DMS114 treated with DMSO at 0.1 percent for 48 hours (cell line): ENCODE results near the gene CPA5.

Source experiments
- DNase-seq: peaks from one replicate; lab custom pipeline; 2025; ENCODE audit not compliant: unreplicated experiment; lab: John Stamatoyannopoulos, UW

Gene CPA5

GRCh38 chr7:130395421-130395820 lies 50.8 kb downstream of the CPA5 start:
- no peak for DNase-seq

GRCh38 chr7:130396109-130396508 lies 51.5 kb downstream of the CPA5 start:
- no peak for DNase-seq

- no peak for DNase-seq
These were observed 52.6 kb downstream of the CPA5 start for GRCh38 chr7:130397051-130397757.

DNA sequence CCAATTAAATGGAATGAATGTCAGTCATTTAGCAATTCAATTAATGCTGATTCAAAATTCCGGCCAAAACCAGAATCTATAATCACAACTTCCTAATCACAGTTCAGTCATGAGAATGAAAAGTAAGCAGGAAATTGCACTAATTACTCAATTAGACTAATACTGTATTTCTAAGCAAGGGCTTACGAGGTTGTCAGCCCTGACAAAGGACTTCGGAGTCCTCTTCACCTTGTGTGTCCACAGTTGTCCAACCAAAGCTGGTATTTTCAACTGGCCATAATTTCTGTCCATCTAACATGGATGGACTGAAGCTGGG lies 53.1 kb downstream of the CPA5 start:
- DNase-seq = no peak

GRCh38 chr7:130398526-130399090 lies 54.0 kb downstream of the CPA5 start:
- no peak for DNase-seq

- no peak for DNase-seq
These were observed 55.5 kb downstream of the CPA5 start for GRCh38 chr7:130400120-130400572.

DNA sequence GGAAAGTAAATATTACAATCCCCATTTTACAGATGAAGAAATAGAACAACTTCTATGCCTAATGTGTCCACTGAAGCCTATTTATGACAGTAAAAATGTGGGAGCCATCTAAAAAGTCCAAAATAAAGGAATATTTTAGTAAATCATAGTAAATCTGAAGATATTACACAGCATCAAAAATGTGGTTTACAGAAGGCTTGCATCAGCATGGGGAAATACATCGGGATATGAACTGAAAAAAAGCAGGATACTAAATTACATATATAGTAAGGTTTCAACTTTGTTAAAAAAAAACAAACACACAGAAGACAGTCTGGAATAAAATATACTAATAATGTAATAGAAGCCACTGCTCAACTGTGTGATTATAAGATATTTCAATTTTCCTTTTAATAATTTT lies 56.5 kb downstream of the CPA5 start:
- DNase-seq = no peak

DNA sequence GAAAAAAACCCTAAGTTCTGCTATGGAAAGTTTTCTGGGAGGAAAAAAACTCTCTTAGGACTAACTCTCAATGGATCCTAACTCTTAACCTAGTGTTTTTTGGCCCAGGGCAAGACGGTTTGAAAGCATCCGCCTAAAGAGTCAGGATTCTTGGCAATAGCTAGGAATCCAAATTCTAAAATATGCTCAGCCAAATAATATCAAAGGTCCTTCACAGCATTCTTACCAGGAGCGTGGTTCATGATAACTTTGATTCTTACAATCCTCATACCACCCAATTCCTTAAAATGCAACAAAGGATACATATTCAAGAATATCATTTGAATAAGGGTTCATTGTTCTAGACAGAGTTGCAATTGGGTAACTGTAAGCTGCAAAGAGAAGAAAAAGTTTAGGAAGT lies 57.0 kb downstream of the CPA5 start:
- DNase-seq = no peak

- no peak for DNase-seq
These were observed 60.4 kb downstream of the CPA5 start for GRCh38 chr7:130405003-130405402.

DNA sequence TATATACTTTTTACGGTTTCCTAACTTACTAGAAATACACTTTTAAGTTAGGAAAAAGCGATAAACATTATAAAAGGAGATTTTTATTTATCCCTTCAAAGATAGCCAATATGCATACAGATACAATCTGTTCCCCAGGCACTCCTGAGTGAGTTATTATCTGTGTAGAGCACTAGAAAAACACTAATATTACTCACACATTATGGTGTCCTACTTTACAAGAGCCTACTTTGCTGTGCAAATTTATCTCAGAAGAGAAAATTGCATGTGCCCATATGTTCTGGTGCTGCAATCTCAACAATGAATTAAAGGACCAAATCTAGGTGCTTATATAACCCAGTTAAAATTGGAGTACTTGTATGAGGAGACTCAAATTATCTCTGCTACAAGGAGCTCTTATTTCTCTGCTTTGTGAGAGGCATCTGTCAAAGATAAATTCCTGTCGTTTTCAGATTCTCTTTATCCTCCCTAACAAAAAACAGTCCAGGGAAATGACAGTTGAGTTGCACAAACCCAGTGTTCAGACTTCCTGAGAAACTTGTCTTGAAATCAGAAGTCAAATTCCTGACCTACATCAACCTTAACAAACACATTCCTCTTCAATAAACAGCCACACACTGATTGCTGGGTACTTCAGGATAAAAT lies 64.6 kb downstream of the CPA5 start:
- DNase-seq = no peak

DNA sequence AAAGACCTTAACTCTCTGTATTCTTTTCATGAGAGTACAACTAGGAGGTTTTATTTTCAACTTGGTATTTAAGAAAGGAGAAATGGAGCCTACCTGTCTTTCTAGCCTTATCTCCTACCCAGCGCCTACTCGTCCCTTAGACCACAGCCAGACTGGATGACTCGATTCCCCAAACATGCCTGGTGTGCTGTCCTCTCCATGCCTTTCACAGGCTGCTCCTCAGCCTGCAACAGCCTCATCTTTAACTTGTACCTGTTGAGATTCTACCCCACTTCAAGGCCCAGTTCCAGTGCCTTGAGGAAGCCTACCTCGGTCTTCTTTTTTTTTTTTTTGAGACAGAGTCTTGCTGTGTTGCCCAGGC lies 65.1 kb downstream of the CPA5 start:
- no peak for DNase-seq

GRCh38 chr7:130410868-130411541 lies 66.4 kb downstream of the CPA5 start:
- DNase-seq = no peak

GRCh38 chr7:130413201-130413600 lies 68.6 kb downstream of the CPA5 start:
- DNase-seq = no peak

GRCh38 chr7:130415006-130415405 lies 70.4 kb downstream of the CPA5 start:
- no peak for DNase-seq

GRCh38 chr7:130417213-130417612 lies 72.6 kb downstream of the CPA5 start:
- no peak for DNase-seq

DNA sequence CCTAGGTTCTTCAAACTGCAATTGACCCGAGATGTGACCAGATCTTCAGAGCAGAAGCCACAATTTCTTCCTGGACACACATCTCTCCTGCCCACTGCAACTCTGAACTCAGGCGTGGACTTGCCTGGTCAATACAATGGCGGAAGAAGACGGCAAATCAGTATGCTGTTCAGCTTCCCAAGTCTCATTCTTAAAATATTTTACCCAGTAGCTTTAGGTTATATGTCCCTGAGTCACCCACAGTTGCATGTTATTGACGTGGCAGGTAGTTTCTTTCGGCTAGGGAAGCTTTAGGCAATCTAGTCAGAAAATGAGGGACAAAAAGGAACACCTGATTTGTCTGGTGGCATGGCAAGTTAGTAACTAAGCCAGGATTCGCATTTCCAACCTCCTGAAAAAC lies 73.7 kb downstream of the CPA5 start:
- DNase-seq = no peak
